GM21786 (cell line): Measurements from ENCODE around the gene GDF2.

ENCODE experiments used
- ATAC-seq: cut with Tn5 transposase; IDR thresholded peaks from one replicate; pipeline ENCODE4 v1.9.1; 2021; ENCODE audit not compliant: unreplicated experiment

GDF2 gene

GRCh38 chr10:47322300-47323061 lies at the start of gene GDF2:
TSS of gene GDF2 (plus strand) at chr10:47322454. CDS start at chr10:47322669, 215 bp downstream.
- no peak for ATAC-seq

- no peak for ATAC-seq
These were observed 46.2 kb upstream of the GDF2 start for GRCh38 chr10:47276071-47276470.

GRCh38 chr10:47276576-47277351 lies 45.5 kb upstream of the GDF2 start:
- no peak for ATAC-seq

- ATAC-seq: no peak
These were observed 44.7 kb upstream of the GDF2 start for GRCh38 chr10:47277352-47278151.

GRCh38 chr10:47278152-47278473 lies 44.1 kb upstream of the GDF2 start:
- no peak for ATAC-seq

- ATAC-seq: no peak
These were observed 43.5 kb upstream of the GDF2 start for GRCh38 chr10:47278720-47279119.

- ATAC-seq: no peak
These were observed 43.0 kb upstream of the GDF2 start for GRCh38 chr10:47279276-47279675.

- no peak for ATAC-seq
These were observed 40.1 kb upstream of the GDF2 start for GRCh38 chr10:47282005-47282656.

- ATAC-seq: no peak
These were observed 39.6 kb upstream of the GDF2 start for GRCh38 chr10:47282657-47283018.

- ATAC-seq: no peak
These were observed 39.1 kb upstream of the GDF2 start for GRCh38 chr10:47283101-47283630.

GRCh38 chr10:47283848-47284247 lies 38.4 kb upstream of the GDF2 start:
- ATAC-seq: no peak

GRCh38 chr10:47285381-47286115 lies 36.7 kb upstream of the GDF2 start:
- no peak for ATAC-seq

- no peak for ATAC-seq
These were observed 36.1 kb upstream of the GDF2 start for GRCh38 chr10:47286116-47286505.

- ATAC-seq: no peak
These were observed 35.5 kb upstream of the GDF2 start for GRCh38 chr10:47286591-47287315.

GRCh38 chr10:47287365-47287802 lies 34.9 kb upstream of the GDF2 start:
- no peak for ATAC-seq

GRCh38 chr10:47287805-47288204 lies 34.4 kb upstream of the GDF2 start:
- no peak for ATAC-seq

- ATAC-seq: no peak
These were observed 34.0 kb upstream of the GDF2 start for GRCh38 chr10:47288236-47288635.

GRCh38 chr10:47288916-47289495 lies 33.2 kb upstream of the GDF2 start:
- no peak for ATAC-seq

- no peak for ATAC-seq
These were observed 32.3 kb upstream of the GDF2 start for GRCh38 chr10:47289921-47290320.
